Activated CD4-positive, alpha-beta T cell treated with anti-CD3 and anti-CD28 coated beads for 1 hour (primary cell): ENCODE measurements around the gene CDC42EP5.
"Not testable (repeated sequence)": the region's sequence is repeated elsewhere in the genome, so short reads cannot be mapped to it uniquely, and the experiment has no call there.

ENCODE experiments used
- DNase-seq: peaks from one replicate; pipeline ENCODE4 v3.0.0-alpha.2; 2020

Gene CDC42EP5

DNA sequence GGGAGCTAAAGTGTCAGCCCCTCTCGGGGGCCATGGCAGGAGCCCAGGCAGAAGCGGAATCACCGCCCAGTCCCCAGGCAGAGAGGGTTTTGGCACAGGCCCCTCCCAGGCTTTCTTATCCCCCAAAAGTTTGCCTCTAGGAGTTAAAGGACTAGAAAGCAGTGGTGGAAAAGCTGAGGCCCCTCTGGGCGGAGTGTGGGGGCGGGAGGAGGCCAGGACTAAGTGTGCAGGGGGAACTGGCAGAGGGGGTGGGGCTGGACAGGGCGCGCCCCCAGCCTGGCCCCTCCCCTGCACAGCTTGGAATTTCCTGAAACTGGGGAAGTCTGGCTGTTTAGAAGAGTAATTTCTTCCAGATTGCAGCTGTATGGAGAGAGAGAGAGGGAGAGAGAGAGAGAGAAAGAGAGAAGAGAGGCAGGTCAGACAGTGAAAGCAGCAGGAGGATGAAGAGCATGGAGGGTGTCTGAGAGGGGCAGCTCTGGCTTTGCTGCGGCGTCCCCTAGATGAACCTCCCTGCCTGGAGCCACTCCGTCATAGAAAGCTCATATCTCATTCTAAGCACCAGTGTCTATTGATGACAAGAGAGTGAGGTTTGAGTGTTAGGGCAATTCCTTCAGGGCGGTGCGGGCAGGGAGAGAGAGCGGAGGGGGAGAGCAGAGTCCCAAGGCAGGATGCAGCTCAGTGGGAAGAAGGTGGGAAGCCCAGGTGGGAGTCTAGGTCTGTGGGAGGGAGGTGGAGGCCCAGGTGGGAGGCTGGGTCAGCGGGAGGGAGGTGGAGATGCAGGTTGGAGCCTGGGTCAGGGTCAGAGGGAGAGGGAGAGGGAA lies at the start of gene CDC42EP5:
Gene CDC42EP5, minus strand, starts transcription at position 226 of the 821 bp plus-strand sequence. CDS start 7,749 bp downstream, outside the sequence.
- no peak for DNase-seq

GRCh38 chr19:54521860-54522513 lies 48.9 kb upstream of the CDC42EP5 start:
- DNase-seq, result no peak

DNA sequence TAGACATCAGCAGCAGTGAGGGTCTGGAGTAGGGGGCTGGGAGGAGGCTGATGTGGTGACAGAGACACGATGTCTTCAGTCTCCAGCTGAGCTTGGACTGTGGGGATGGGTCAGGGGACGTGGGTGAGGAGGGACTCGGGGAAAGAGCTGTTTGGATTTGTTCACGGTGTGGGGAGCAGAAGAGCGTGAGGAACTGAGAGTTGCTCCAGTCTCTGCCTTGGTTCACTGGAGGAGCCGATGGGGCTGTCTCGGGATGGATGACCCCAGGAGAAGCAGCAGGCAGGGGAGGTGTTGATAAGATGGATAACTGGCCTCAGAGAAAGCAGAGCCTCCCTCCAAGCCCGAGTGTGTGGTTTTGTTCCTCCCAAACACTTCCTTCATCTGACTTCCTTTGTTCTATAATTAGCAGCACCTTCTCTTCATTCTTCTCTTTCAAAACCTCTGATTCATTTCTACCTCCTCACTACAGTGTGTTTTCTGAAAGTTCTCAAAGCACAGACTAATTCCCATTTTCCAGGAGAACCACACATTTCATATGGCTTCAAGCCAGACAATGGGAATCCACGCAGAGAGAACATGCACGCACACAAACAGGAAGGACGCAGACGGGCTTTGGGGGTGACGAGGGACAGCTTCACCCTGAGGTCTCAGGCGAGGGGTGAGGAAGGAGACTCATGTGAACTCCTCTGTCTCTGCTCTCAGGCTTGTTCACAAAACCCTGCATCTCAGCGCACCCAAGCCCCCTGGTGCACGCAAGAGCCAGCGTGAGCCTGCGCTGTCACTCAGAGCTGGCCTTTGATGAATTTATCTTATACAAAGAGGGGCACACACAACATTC lies 48.1 kb upstream of the CDC42EP5 start:
- no peak for DNase-seq

GRCh38 chr19:54518844-54519243 lies 45.7 kb upstream of the CDC42EP5 start:
- DNase-seq, result no peak

- DNase-seq, result no peak
Measured at GRCh38 chr19:54517483-54517882, 44.4 kb upstream of the CDC42EP5 start.

GRCh38 chr19:54515156-54515555 lies 42.1 kb upstream of the CDC42EP5 start:
- no peak for DNase-seq

GRCh38 chr19:54509200-54509940 lies 36.3 kb upstream of the CDC42EP5 start:
- not testable (repeated sequence) for DNase-seq

DNA sequence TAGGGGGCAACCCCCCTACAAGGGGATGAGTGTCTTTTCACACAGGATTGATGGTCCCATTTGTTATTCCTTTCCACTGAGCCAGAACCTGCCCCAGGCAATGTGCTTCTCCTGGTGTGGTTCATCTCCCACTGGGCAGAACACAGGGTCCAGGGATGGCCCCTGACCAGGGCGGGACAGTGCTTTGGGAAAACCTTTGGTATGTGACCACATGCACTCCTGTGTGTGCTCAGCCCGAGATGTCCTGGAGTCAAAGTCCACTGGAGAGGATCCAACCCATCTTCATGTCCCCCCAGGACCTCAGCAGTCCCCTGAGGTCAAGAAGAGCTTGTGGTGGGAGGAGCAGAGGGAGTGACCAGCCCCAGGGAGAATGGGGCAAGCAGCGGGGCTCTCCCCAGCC lies 35.4 kb upstream of the CDC42EP5 start:
- not testable (repeated sequence) for DNase-seq

GRCh38 chr19:54507824-54508223 lies 34.7 kb upstream of the CDC42EP5 start:
- DNase-seq, result no peak

GRCh38 chr19:54507038-54507717 lies 34.1 kb upstream of the CDC42EP5 start:
- not testable (repeated sequence) for DNase-seq

DNA sequence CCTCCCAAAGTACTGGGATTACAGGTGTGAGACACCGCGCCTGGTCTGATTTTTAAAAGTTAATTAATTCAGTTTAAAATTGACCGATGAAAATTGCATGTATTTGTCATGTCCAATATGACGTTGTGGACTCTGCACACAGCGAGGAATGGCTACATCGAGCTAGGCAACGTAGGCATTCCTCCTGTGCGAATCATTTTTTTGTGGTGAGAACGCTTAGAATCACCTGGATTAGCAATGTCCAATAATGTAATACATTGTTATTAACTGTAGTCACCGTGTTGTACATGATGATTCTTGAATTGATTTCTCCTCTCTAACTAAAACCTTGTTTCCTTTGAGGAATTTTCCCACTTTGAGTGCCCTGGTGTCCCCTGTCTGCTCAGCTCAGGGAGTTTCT lies 33.0 kb upstream of the CDC42EP5 start:
- DNase-seq, result no peak

- not testable (repeated sequence) for DNase-seq
Measured at GRCh38 chr19:54505542-54505941, 32.4 kb upstream of the CDC42EP5 start.

- no peak for DNase-seq
Measured at GRCh38 chr19:54502518-54503048, 29.5 kb upstream of the CDC42EP5 start, which contains the start of gene LAIR2. TSS of gene LAIR2 (plus strand) at chr19:54502831. CDS start at chr19:54502919, 88 bp downstream.

DNA sequence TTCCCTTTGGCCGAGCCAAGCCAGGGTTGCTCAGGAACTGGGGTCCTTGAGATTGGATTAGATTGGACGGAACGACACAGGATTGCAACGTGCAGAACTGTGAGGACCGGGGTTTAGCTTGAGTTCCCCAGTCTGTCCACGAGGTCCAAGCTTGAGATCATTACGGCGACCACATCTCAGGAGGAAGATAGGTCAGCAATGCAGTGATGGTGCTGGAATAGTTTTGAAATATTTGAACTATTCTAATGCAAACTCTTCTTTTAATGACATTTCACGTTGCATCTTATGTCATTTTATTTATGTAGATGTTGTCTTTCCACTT lies 25.3 kb upstream of the CDC42EP5 start:
- not testable (repeated sequence) for DNase-seq

DNA sequence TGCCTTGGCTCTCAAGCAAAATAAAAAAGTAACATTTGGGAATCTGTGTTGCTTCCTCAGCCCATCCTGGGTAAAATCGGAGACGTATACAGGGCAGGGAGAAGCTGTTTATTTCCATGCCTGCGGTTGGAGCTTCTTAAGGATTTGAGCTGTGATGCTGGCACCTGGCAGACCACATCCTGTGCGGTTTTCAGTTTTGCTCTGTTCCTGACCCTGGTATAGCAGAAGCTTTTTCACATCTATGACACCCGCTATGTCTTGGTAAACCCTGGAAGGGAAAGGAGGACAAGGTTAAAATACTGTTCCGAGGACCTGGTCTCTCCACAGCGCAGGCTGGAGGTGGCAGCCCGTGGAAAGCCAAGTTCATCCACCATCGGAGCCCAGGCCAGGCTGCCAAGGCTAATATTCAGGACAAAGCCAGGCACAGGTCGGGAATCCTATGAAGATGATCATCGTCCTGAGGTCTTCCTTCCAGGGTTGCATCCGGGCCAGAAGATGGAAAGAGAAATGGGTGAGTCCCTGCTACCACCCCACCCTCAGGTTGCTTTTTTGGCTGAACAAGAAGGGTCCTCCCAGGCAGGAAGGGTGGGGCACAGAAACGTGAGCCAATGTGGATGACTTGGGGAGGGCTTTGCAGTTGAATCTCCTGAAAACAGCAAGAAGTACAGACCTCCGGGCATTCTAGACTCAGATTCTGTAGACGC lies 24.8 kb upstream of the CDC42EP5 start:
- DNase-seq, result not testable (repeated sequence)

GRCh38 chr19:54495284-54495683 lies 22.2 kb upstream of the CDC42EP5 start:
- not testable (repeated sequence) for DNase-seq

DNA sequence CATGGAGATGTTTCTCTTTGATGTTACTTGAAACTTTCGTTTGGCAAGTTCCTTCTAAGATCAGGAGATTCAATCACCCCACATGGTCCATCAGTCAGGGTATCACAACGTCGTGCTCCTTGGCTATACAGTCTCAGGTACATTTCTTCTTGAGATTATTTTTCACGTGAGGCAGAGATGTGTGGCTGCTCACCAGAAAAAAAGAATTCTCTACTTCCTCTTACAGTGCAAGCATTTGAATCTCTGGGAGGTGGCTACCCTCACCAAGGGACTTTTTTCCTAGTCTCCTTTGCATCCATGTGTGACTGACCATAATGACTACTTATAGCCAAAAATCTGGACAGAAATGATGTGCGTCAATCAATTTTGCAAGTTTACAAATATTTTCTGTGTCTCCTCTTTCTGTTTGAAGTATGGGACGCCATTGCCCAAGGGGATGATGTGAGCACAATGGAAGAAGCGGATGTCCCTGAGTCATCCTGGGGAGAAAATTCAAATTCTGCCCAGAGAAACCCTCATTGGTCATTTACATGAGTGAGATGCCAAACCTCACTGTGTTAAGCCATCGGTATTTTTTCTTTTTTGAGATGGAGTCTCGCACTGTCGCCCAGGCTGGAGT lies 21.0 kb upstream of the CDC42EP5 start:
- DNase-seq, result no peak

DNA sequence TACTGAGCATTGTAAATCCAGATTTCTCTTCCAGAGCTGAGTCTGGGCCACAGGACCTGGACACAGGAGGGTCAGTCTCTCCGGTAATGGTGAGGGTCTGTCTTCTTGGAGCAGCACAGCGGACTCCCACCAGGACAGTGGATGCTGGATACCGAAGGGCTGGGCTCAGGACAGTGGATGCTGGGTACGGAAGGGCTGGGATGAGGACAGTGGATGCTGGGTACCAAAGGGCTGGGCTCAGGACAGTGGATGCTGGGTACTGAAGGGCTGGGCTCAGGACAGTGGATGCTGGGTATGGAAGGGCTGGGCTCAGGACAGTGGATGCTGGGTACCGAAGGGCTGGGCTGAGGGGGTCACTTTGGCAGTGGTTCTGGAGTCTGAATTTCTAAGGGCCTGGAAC lies 20.0 kb upstream of the CDC42EP5 start:
- not testable (repeated sequence) for DNase-seq

- no peak for DNase-seq
Measured at GRCh38 chr19:54492568-54492967, 19.5 kb upstream of the CDC42EP5 start.

- DNase-seq, result no peak
Measured at GRCh38 chr19:54489766-54490165, 16.7 kb upstream of the CDC42EP5 start.

- no peak for DNase-seq
Measured at GRCh38 chr19:54489341-54489740, 16.2 kb upstream of the CDC42EP5 start.
